ENCODE measurements around the gene RAB13. TPM values are rescaled to one million over a fixed set of nuclear protein-coding genes. Genes with fewer than 3 reads are reported as not detected.

RAB13 gene
- total and polyA plus RNA-seq, 2 of the 8 experiments (the other 6 are each of a cell fraction or from before 2014, with no cell fraction given): 70.5 to 157 TPM

- POLR2A ChIA-PET (ENCODE audit: partially characterized antibody): interaction anchor here (4.7 kb wide), 1 partner anchor 10 kb away, joined by 19 read pairs; no protein-coding TSS in a partner anchor
- Histone ChIP-seq H3K27me3 (replicated peaks in 1 of 4; ENCODE audit: control insufficient read depth in 3 of 4, extremely low read depth in 1 of 4, insufficient read depth in 3 of 4, low read length in 3 of 4) (no peaks in the 10 kb centered on the region), H2BK15ac (ENCODE audit: low read length) (no peak overlapping the region), H3K79me2 (ENCODE audit: control insufficient read depth in 1 of 2, insufficient read depth in 2 of 2, low read length in 2 of 2) (peaks cover 12 to 34% of the 10 kb centered on the region in 2 experiments), H3K9ac (replicated peaks in 1 of 4; ENCODE audit: extremely low read depth in 1 of 4, low read depth in 3 of 4, low read length in 3 of 4) (no peak overlapping the region), H3K79me1 (ENCODE audit: low read depth, low read length) (peaks cover 21% of the 10 kb centered on the region), H2BK12ac (ENCODE audit: low read depth, low read length) (no peak overlapping the region), H4K8ac (ENCODE audit: extremely low read depth, insufficient read depth, low read length) (no peak overlapping the region; the same call in 1 of the 2 replicates), H2BK120ac (replicated peaks; ENCODE audit: low read depth, low read length) (no peak overlapping the region), H3K27ac (ENCODE audit: low read depth, low read length) (no peak overlapping the region), H3K4me2 (ENCODE audit: insufficient read depth in 1 of 2, low read depth in 2 of 2, low read length in 2 of 2) (no peak overlapping the region), H3K23ac (ENCODE audit: insufficient read length) (no peak overlapping the region), H2AK5ac (ENCODE audit: low read depth, low read length) (no peak overlapping the region), H2BK20ac (ENCODE audit: low read length) (no peak overlapping the region), H3K9me3 (ENCODE audit: insufficient read depth in 2 of 2, low read depth in 1 of 2, low read length in 1 of 2) (no peaks in the 10 kb centered on the region), H3K23me2 (ENCODE audit: low read depth, low read length) (no peaks in the 10 kb centered on the region; the same call in 1 of the 2 replicates), H2AFZ (ENCODE audit: low read length) (no peak overlapping the region), H3K4ac (replicated peaks; ENCODE audit: insufficient read length, low read depth, low read length) (no peak overlapping the region), H3K4me3 (ENCODE audit: extremely low read depth in 1 of 4, insufficient read depth in 2 of 4, low read depth in 3 of 4, low read length in 4 of 4) (no peak overlapping the region), H3K4me1 (replicated peaks in 1 of 4; ENCODE audit: control insufficient read depth in 3 of 4, insufficient read depth in 4 of 4, low read length in 3 of 4) (peaks cover 0 to 8% (median 2%) of the 10 kb centered on the region in 4 experiments; a peak in 4 of 7 replicates), H3K56ac (replicated peaks; ENCODE audit: insufficient read length, low read depth, low read length) (no peak overlapping the region), H3K36me3 (ENCODE audit: control insufficient read depth in 2 of 4, insufficient read depth in 4 of 4, low read length in 3 of 4) (peaks cover 7 to 30% (median 25%) of the 10 kb centered on the region in 4 experiments), H4K5ac (ENCODE audit: insufficient read length, low read depth, low read length) (no peak overlapping the region), H3K18ac (ENCODE audit: extremely low read depth, low read length) (no peak overlapping the region), H3K14ac (ENCODE audit: insufficient read length) (no peak overlapping the region), H4K20me1 (replicated peaks in 1 of 2; ENCODE audit: control insufficient read depth in 1 of 2, insufficient read depth in 2 of 2, low read length in 2 of 2) (peaks cover 7 to 16% of the 10 kb centered on the region in 2 experiments), H2BK5ac (ENCODE audit: low read depth, low read length) (0 out of 2 replicates have a peak overlapping the region, but pooled peaks have one; percentile 35), H4K91ac (replicated peaks; ENCODE audit: insufficient read length, low read length) (no peak overlapping the region)
- DNase-seq (ENCODE audit: low read depth in 1 of 2, low spot score in 2 of 2) (no peak), FAIRE-seq (no peak)
- CTCF ChIA-PET (ENCODE audit: partially characterized antibody): interaction anchor here (1.7 kb wide), 1 partner anchor 22 kb away, joined by 4 read pairs; no protein-coding TSS in a partner anchor
- 95% methylated on average over 2 of the region's 2 CpGs; no CpG with 5 or more reads in 1 of the 2 experiments for WGBS, 2 experiments (ENCODE audit: extremely low coverage in 1 of 2, insufficient coverage in 1 of 2, insufficient read length in 1 of 2, insufficient replicate concordance in 2 of 2, low coverage in 1 of 2, low lambda C conversion rate in 2 of 2, missing lambda C conversion rate in 1 of 2)
- no peak for TF ChIP-seq NANOG (IDR thresholded peaks at IDR 0.05; ENCODE audit: insufficient read depth, low read depth, low read length, poor library complexity, severe bottlenecking)
- no peak for TF ChIP-seq CTBP2 (IDR thresholded peaks at IDR 0.05; ENCODE audit: borderline replicate concordance, insufficient read depth, insufficient read length, low read length)
- TF ChIP-seq POU5F1 (IDR thresholded peaks at IDR 0.05; ENCODE audit: low read depth, low read length): no peak
- no peak for TF ChIP-seq CTCF (IDR thresholded peaks at IDR 0.05; ENCODE audit: control extremely low read depth in 1 of 3, insufficient read depth in 1 of 3, low read depth in 1 of 3, low read length in 3 of 3)
- no peak for TF ChIP-seq RXRA (IDR thresholded peaks at IDR 0.05; ENCODE audit: insufficient read depth, low read depth, low read length)
- TF ChIP-seq KDM4A (IDR thresholded peaks at IDR 0.05; ENCODE audit: low read depth, low read length, severe bottlenecking): no peak
- TF ChIP-seq EZH2 (IDR thresholded peaks at IDR 0.05; ENCODE audit: low read depth, low read length, severe bottlenecking): no peak
- TF ChIP-seq GTF2F1 (IDR thresholded peaks at IDR 0.05; ENCODE audit: borderline replicate concordance, low read depth, low read length): no peak
- TF ChIP-seq JUN (IDR thresholded peaks at IDR 0.05; ENCODE audit: low read depth, low read length): no peak
Observed at GRCh38 chr1:153951801-153952200, 34.3 kb downstream of the RAB13 start.

Measured in H1 (cell line).